Nephron (organoid): ENCODE measurements around the gene BCL6.

ENCODE experiments used
- H3K27ac Mint-ChIP-seq, 3 experiments: 2 replicates each; pipeline ENCODE4 v1.8.0; 2020; ENCODE audit warnings: mixed read lengths in 3 of 3, mild to moderate bottlenecking in 2 of 3, moderate library complexity in 1 of 3
- H3K27me3 Mint-ChIP-seq: 2 replicates; pipeline ENCODE4 v1.8.0; 2021; ENCODE audit warnings: low read depth, mild to moderate bottlenecking, moderate library complexity, mixed read lengths
- H3K36me3 Mint-ChIP-seq: 2 replicates; pipeline ENCODE4 v1.8.0; 2020; ENCODE audit warnings: low read depth, mixed read lengths
- H3K4me1 Mint-ChIP-seq: 2 replicates; pipeline ENCODE4 v1.8.0; 2020; ENCODE audit warnings: mixed read lengths
- H3K4me3 Mint-ChIP-seq, 3 experiments: 2 replicates each; pipeline ENCODE4 v1.8.0; 2020; ENCODE audit warnings: mild to moderate bottlenecking in 3 of 3, mixed read lengths in 3 of 3, moderate library complexity in 2 of 3
- H3K9me3 Mint-ChIP-seq: 2 replicates; pipeline ENCODE4 v1.8.0; 2020; ENCODE audit warnings: mixed read lengths
- TF ChIP-seq, protein P1 (sequence below), 3 experiments: fragments of 200-600 bp; sonication (generic); IDR thresholded peaks; one replicate each; pipeline ENCODE4 v1.5.0; 2021; ENCODE audit warnings: antibody characterized with exemption in 3 of 3; ENCODE audit not compliant: unreplicated experiment in 3 of 3

BCL6 gene

DNA sequence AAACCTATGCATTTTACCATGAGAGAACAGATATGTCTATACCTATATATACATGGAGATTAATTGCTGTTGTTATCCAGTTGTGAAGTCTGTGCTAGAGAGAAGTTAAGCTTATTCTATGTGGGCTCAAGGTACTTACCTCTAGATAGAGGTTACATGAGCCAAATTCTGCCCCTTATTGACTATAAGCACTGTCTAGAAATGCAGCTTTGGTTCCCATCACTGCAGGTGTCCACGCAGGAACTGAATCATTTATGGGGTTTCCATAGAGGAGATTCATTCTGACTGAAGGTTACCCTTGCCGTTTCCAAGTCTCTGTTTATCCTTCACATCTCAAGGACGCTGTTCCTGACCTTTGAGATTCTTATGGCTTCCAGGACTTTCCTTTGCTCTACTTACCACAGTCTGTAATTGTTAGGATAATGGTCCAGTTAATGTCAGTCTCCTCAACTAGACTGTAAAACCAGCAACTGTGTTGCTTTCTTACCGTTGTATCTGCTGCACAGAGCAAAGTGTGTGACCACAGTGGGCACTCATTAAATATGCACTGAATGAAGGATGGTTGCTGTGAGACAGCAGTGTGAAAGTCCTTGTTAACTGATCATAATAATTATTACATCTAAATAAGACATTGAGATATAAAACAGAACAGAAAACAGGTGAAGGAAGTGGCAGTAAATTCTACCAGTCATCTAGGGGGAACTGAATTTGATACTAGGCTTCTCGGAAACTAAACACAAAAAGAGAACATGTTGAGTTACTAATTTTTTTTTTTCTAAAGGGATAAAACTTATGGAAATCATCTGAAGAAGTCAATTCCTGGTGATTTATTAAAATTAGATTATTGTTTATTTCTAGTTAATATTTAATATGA lies 44.0 kb upstream of the BCL6 start:
- Mint-ChIP-seq H3K9me3 (no peaks in the 10 kb centered on the region), H3K4me1 (no peaks in the 10 kb centered on the region), H3K4me3 (no peak overlapping the region), H3K27ac (no peak overlapping the region), H3K36me3 (no peaks in the 10 kb centered on the region), H3K27me3 (no peaks in the 10 kb centered on the region)
- TF ChIP-seq, protein P1, sequence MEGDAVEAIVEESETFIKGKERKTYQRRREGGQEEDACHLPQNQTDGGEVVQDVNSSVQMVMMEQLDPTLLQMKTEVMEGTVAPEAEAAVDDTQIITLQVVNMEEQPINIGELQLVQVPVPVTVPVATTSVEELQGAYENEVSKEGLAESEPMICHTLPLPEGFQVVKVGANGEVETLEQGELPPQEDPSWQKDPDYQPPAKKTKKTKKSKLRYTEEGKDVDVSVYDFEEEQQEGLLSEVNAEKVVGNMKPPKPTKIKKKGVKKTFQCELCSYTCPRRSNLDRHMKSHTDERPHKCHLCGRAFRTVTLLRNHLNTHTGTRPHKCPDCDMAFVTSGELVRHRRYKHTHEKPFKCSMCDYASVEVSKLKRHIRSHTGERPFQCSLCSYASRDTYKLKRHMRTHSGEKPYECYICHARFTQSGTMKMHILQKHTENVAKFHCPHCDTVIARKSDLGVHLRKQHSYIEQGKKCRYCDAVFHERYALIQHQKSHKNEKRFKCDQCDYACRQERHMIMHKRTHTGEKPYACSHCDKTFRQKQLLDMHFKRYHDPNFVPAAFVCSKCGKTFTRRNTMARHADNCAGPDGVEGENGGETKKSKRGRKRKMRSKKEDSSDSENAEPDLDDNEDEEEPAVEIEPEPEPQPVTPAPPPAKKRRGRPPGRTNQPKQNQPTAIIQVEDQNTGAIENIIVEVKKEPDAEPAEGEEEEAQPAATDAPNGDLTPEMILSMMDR (IDR thresholded peaks at IDR 0.05; ENCODE audit: unreplicated experiment in 3 of 3), result no peak

DNA sequence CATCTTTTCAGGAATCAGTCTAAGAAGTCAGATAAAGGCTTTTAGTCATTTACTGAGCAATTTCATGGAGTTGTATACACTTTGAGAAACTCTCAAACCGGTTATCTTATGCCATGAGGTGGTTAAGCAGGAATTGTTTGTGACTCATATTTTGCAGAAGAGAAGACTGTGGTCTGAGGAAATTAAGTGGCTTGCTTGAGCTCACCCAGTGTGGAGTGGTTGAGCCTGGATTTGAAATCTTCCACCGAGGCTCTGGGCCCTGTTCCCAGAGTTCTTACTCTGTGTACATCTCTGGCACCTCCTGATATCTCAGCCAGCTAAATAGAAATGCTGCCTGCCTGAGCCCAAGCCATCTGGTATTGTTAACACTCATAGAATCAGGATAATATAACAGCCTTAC lies 37.8 kb upstream of the BCL6 start:
- H3K27me3 Mint-ChIP-seq, result no peaks in the 10 kb centered on the region
- H3K9me3 Mint-ChIP-seq, result peaks cover 2% of the 10 kb centered on the region
- H3K4me1 Mint-ChIP-seq, result no peaks in the 10 kb centered on the region
- H3K4me3 Mint-ChIP-seq, result no peak overlapping the region
- no peaks in the 10 kb centered on the region for H3K36me3 Mint-ChIP-seq
- TF ChIP-seq, protein P1 (IDR thresholded peaks at IDR 0.05; ENCODE audit: unreplicated experiment in 3 of 3), result no peak
- no peak overlapping the region for H3K27ac Mint-ChIP-seq

DNA sequence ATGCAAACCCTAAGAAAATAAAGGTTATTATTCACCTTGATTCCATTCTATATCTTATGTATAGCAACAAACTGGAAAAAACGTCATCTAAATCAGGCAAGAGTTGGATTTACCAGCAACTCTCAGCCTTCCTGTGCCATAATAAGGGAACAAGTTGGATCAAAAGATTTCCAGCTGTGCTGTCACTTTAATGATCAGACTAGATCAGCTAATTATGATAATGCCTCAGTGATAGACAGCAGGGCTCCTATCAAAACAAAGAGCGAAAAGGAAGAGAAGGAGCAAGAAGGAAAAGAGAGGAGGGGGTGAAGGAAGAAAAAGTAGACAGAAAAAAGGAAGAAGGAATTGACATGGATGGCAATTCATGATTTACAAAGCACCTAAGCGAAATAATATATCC lies 36.7 kb upstream of the BCL6 start:
- TF ChIP-seq, protein P1 (IDR thresholded peaks at IDR 0.05; ENCODE audit: unreplicated experiment in 3 of 3), result no peak
- H3K4me3 Mint-ChIP-seq, result no peak overlapping the region
- peaks cover 2% of the 10 kb centered on the region for H3K9me3 Mint-ChIP-seq
- H3K27me3 Mint-ChIP-seq, result no peaks in the 10 kb centered on the region
- no peaks in the 10 kb centered on the region for H3K36me3 Mint-ChIP-seq
- H3K27ac Mint-ChIP-seq, result no peak overlapping the region
- H3K4me1 Mint-ChIP-seq, result no peaks in the 10 kb centered on the region

DNA sequence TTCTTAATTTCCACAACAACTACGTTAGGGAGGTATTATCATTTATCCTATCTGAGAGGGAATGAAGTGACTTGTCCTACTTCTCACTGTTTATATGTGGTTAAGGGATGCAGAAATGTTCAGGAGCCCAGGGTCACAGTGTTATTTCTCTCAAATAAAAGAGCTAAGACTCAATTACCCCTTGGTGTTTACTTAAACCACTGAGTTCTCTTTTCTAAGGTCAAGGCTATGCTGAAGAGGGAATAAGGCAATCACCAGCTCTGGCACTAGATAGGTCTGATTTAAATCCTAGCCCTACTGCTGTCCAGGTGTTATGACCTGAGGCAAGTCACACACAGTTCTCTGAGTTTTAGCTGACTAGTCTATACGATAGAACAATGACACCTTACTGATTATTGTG lies 35.7 kb upstream of the BCL6 start:
- Mint-ChIP-seq H3K9me3 (peaks cover 2% of the 10 kb centered on the region), H3K27me3 (no peaks in the 10 kb centered on the region), H3K36me3 (no peaks in the 10 kb centered on the region), H3K4me1 (no peaks in the 10 kb centered on the region), H3K4me3 (no peak overlapping the region), H3K27ac (no peak overlapping the region)
- TF ChIP-seq, protein P1 (IDR thresholded peaks at IDR 0.05; ENCODE audit: unreplicated experiment in 3 of 3), result no peak

DNA sequence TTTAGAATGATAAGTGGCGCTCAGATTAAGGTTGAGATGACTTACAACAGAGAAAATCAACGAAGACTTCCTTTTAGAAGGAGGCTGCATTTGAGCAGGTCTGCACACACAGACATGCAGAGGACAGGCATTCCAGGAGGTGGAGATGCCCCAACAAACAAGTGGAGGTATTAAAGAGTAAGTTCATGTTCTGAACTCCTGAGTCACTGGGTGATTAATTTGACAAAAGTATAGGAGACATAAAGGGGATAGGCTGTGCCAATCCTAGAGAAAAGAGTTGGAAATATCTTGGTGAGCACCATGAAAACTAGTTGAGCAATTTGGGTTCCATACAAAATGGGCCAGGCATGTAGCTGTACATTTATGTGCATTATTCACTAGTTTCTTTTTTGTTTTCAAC lies 33.5 kb upstream of the BCL6 start:
- no peaks in the 10 kb centered on the region for H3K4me1 Mint-ChIP-seq
- TF ChIP-seq, protein P1 (IDR thresholded peaks at IDR 0.05; ENCODE audit: unreplicated experiment in 3 of 3), result no peak
- no peak overlapping the region for H3K4me3 Mint-ChIP-seq

More for the DNA sequence above, 33.5 kb upstream of the BCL6 start:
- no peaks in the 10 kb centered on the region for H3K27me3 Mint-ChIP-seq
- H3K27ac Mint-ChIP-seq, result no peak overlapping the region
- H3K36me3 Mint-ChIP-seq, result no peaks in the 10 kb centered on the region
- peaks cover 2% of the 10 kb centered on the region for H3K9me3 Mint-ChIP-seq
